Neuron (in vitro differentiated cells): ENCODE measurements around the gene RAF1.
"Not testable (repeated sequence)": the region's sequence is repeated elsewhere in the genome, so short reads cannot be mapped to it uniquely, and the experiment has no call there.

Experiments
- H2AFZ ChIP-seq: one replicate; pipeline ENCODE4 v1.6.1; 2013; ENCODE audit warnings: low read depth, mild to moderate bottlenecking, inconsistent platforms, low read length, moderate library complexity
- H3K27me3 ChIP-seq: one replicate; pipeline ENCODE4 v1.6.1; 2013; ENCODE audit warnings: low read length; ENCODE audit not compliant: insufficient read depth
- H3K36me3 ChIP-seq: one replicate; pipeline ENCODE4 v1.6.1; 2013; ENCODE audit warnings: low read length; ENCODE audit not compliant: insufficient read depth
- H3K4me1 ChIP-seq: one replicate; pipeline ENCODE4 v1.6.1; 2013; ENCODE audit warnings: low read length; ENCODE audit not compliant: insufficient read depth
- H3K4me3 ChIP-seq: 2 replicates; pipeline ENCODE4 v1.5.1; 2013; ENCODE audit warnings: mild to moderate bottlenecking, low read length, moderate library complexity
- H3K9me3 ChIP-seq: one replicate; pipeline ENCODE4 v1.6.1; 2013; ENCODE audit warnings: low read length

Gene RAF1

DNA sequence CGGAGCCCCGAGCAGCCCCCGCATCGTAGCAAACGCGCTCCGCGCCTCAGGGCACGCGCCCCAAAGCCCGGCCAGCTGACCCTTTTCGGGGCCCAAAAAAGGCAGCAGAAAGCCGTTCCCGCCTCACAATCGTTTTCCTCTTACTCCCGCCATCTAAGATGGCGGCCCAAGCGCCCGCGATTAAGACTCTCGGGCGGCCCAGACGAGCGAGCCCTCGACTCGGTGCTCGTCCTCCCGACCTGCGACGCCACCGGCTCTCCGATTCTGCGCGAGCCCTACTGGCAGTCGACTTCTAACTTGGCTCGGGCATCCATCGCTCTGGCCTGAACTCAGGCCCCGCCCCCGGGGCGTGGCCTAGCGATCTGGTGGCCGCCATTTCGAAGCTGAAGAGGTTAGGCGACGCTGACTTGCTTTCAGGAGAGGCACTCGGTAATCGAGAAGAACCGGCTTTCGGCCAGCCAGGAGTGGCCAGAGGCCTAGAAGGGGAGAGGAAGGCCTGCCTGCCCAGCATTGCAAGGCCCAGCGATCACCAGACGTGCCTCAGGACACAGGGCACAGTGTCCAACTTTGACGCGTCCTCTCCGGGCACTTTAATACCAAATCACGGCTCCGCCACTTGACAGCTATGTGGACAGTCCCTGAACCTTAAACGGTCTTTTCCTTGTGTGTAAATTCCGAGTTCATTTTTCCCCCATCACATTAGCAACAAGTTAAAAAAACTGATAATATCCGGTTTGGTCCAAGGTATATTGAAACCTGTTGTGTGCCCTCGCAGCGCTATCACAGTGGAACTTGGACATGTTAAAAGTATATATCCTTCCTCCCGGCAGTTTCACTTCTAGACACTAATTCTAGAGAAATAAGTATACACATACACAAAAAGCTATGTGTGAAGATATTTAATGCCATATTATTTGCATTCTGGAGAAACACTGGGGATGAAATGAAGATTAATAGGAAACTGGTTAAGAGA lies at the start of gene RAF1:
RAF1 (minus strand) TSS at position 182 of the 973 bp plus-strand sequence. CDS start 45,396 bp downstream, outside the sequence.
- no peaks in the 10 kb centered on the region for H3K9me3 ChIP-seq
- H2AFZ ChIP-seq: peak within 1 kb of the TSS; percentile 79
- peaks cover 4% of the 10 kb centered on the region for H3K4me1 ChIP-seq
- peak within 1 kb of the TSS; percentile 56 for H3K4me3 ChIP-seq
- H3K36me3 ChIP-seq: no peaks in the 10 kb centered on the region
- H3K27me3 ChIP-seq: no peaks in the 10 kb centered on the region

DNA sequence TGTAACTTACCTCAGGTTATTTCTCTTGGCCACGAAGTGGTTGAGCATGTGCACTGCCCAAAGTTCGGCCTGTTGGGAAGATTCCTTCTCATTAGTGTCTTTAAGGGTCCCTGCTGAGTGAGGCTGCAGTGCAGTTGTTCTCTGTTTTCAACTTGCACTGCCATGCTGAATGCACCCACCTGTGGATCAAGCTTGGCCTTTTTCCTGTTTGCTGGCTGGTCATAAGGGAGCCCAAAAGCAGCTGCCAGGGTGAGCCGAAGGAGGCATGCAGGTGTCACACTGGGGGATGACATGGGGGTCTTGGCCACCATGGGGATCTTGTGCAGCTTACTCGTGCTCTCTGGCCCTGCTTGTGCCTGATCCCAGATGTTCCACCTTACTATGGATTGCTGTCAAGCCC lies 46.1 kb upstream of the RAF1 start:
- Histone ChIP-seq H3K36me3 (no peaks in the 10 kb centered on the region), H3K4me1 (no peaks in the 10 kb centered on the region), H2AFZ (no peak overlapping the region), H3K4me3 (no peak overlapping the region), H3K9me3 (no peaks in the 10 kb centered on the region), H3K27me3 (peaks cover 2% of the 10 kb centered on the region)

DNA sequence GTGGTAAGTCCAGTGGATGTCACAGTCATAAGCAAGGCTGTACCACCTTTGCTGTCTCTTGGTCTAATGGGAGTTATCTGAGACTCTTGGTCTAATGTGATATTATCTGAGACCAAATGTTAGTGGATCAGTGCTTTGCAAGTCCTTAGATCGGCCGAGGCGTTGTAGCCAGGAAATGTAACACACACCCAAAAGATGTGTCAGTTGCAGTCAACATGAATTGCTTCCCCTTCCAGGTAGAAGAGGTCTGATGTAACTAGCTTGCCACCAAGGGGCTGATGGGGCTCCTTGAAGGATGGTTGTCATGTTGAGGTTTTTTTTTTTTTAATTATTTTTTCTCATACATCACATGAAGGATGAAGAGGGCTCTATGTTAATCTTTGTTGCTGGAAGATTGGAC lies 45.4 kb upstream of the RAF1 start:
- Histone ChIP-seq H3K4me3 (no peak overlapping the region), H3K9me3 (no peaks in the 10 kb centered on the region), H2AFZ (no peak overlapping the region), H3K4me1 (no peaks in the 10 kb centered on the region), H3K36me3 (no peaks in the 10 kb centered on the region), H3K27me3 (peaks cover 2% of the 10 kb centered on the region)

GRCh38 chr3:12708584-12709192 lies 44.8 kb upstream of the RAF1 start:
- Histone ChIP-seq H2AFZ (no peak overlapping the region), H3K4me3 (no peak overlapping the region), H3K4me1 (no peaks in the 10 kb centered on the region), H3K9me3 (no peaks in the 10 kb centered on the region), H3K27me3 (peaks cover 2% of the 10 kb centered on the region), H3K36me3 (no peaks in the 10 kb centered on the region)

- Histone ChIP-seq H2AFZ (no peak overlapping the region), H3K4me3 (no peak overlapping the region), H3K4me1 (no peaks in the 10 kb centered on the region)
Measured at GRCh38 chr3:12707449-12707848, 43.5 kb upstream of the RAF1 start.

DNA sequence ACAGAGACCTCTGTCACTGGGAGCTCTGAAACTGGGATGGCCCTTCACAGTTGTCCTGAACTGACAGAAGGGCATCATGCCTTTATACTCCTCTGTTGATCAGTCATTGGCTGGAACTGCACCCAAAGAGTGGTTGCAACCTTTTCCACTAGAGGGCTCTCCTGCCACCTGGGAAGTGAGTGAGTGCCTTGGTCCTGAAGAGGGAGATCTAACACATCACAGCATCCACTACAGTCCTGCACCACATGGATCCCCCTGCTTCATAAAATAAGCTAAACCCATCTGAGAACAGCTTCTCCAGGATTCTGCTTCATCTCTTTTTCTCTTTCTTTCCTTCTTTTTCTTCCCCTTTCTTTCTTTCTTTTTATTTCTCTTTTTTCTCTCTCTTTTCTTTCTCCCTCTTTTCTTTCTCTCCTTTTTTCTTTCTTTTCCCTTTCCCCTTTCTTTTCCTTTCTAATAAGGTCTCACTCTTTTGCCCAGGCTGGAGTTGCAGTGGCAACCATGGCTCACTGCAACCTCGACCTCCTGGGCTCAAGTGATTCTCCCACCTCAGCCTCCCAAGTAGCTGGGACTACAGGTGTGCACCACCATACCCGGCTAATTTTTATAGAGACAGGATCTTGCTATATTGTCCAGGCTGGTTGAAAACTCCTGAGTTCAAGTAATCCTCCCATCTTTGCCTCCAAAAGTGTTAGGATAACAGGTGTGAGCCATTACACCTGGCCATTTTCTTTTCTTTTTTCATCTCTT lies 42.8 kb upstream of the RAF1 start:
- H2AFZ ChIP-seq: no peak overlapping the region
- no peak overlapping the region for H3K4me3 ChIP-seq
- no peaks in the 10 kb centered on the region for H3K9me3 ChIP-seq
- peaks cover 2% of the 10 kb centered on the region for H3K27me3 ChIP-seq
- H3K36me3 ChIP-seq: no peaks in the 10 kb centered on the region
- no peaks in the 10 kb centered on the region for H3K4me1 ChIP-seq

More at GRCh38 chr3:12707449-12707848, 43.5 kb upstream of the RAF1 start:
- Histone ChIP-seq H3K9me3 (no peaks in the 10 kb centered on the region), H3K36me3 (no peaks in the 10 kb centered on the region), H3K27me3 (peaks cover 2% of the 10 kb centered on the region)

- Histone ChIP-seq H2AFZ (no peak overlapping the region), H3K4me3 (no peak overlapping the region), H3K4me1 (no peaks in the 10 kb centered on the region), H3K27me3 (peaks cover 2% of the 10 kb centered on the region), H3K9me3 (no peaks in the 10 kb centered on the region), H3K36me3 (no peaks in the 10 kb centered on the region)
Measured at GRCh38 chr3:12705981-12706380, 42.1 kb upstream of the RAF1 start.

DNA sequence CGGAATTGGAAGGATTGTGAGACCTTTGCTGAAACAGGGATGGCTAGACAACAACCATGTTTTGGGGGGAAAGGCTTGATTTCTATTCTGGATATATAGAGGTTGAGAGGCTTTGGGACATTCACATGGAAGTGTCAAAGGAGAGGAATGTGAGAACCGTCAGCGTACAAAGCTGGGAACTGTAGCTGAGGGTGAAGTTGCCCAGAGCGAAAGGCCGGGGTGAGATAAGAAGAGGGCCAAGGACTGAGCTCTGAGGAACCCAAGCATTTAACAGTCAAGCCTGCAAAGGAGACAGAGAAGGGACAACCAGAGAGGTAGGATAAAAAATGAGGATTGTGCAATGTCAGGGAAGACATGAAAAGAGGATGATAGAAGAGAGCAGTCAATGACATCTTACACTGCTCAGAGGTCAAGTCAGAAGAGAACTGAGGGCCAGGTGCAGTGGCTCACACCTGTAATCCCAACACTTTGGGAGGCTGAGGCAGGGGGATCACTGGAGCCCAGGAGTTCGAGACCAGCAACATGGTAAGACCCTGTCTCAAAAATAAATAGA lies 41.5 kb upstream of the RAF1 start:
- H3K4me3 ChIP-seq: no peak overlapping the region
- no peaks in the 10 kb centered on the region for H3K36me3 ChIP-seq
- H3K9me3 ChIP-seq: no peaks in the 10 kb centered on the region
- peaks cover 4% of the 10 kb centered on the region for H3K27me3 ChIP-seq
- no peak overlapping the region for H2AFZ ChIP-seq
- H3K4me1 ChIP-seq: no peaks in the 10 kb centered on the region

GRCh38 chr3:12702501-12702900 lies 38.6 kb upstream of the RAF1 start:
- Histone ChIP-seq H3K4me3 (no peak overlapping the region), H2AFZ (no peak overlapping the region), H3K36me3 (no peaks in the 10 kb centered on the region), H3K27me3 (peaks cover 11% of the 10 kb centered on the region), H3K4me1 (no peaks in the 10 kb centered on the region), H3K9me3 (no peaks in the 10 kb centered on the region)

- H3K4me1 ChIP-seq, H3K36me3 ChIP-seq, H3K9me3 ChIP-seq, H2AFZ ChIP-seq, H3K4me3 ChIP-seq: not testable (repeated sequence)
- H3K27me3 ChIP-seq: peaks cover 11% of the 10 kb centered on the region
Measured at GRCh38 chr3:12701601-12702000, 37.7 kb upstream of the RAF1 start.

GRCh38 chr3:12700800-12701199 lies 36.9 kb upstream of the RAF1 start:
- no peaks in the 10 kb centered on the region for H3K4me1 ChIP-seq
- no peak overlapping the region for H3K4me3 ChIP-seq
- H3K27me3 ChIP-seq: peaks cover 11% of the 10 kb centered on the region

DNA sequence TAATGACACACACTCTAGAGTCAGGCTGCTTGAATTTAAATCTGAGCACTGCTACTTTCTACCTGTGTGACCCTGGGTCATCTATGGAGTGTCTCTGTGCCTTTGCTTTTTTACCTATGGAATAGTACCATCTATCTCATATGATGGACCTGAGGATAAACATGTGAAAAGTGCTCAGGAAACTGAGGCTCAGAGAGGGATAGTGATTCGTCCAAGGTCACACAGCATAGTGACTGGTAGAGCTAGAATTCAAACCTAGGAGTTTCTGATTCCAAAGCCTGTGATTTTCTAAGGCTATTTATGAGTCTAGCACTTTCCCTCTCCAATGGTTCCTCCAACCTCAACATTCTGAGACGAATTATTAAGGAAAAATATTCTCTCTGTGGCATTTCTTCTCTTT lies 32.0 kb upstream of the RAF1 start:
- Histone ChIP-seq H3K9me3 (no peaks in the 10 kb centered on the region), H3K27me3 (peaks cover 9% of the 10 kb centered on the region), H3K4me1 (no peaks in the 10 kb centered on the region), H3K36me3 (no peaks in the 10 kb centered on the region), H3K4me3 (no peak overlapping the region), H2AFZ (no peak overlapping the region)

More at GRCh38 chr3:12700800-12701199, 36.9 kb upstream of the RAF1 start:
- no peak overlapping the region for H2AFZ ChIP-seq
- H3K36me3 ChIP-seq: no peaks in the 10 kb centered on the region
- H3K9me3 ChIP-seq: no peaks in the 10 kb centered on the region

- no peaks in the 10 kb centered on the region for H3K36me3 ChIP-seq
Measured at GRCh38 chr3:12695112-12695511, 31.2 kb upstream of the RAF1 start.

More at GRCh38 chr3:12695112-12695511, 31.2 kb upstream of the RAF1 start:
- Histone ChIP-seq H3K27me3 (peaks cover 3% of the 10 kb centered on the region), H3K4me1 (no peaks in the 10 kb centered on the region), H3K9me3 (no peaks in the 10 kb centered on the region), H2AFZ (no peak overlapping the region), H3K4me3 (no peak overlapping the region)
